GM21515 (cell line): Measurements from ENCODE around the gene TRAFD1.
A peak's percentile ranks its signal among the peaks of the same experiment; 100 is the strongest.
"Not testable (repeated sequence)": the region's sequence is repeated elsewhere in the genome, so short reads cannot be mapped to it uniquely, and the experiment has no call there.

Source experiments
- ATAC-seq: cut with Tn5 transposase; IDR thresholded peaks from one replicate; pipeline ENCODE4 v1.9.1; 2021; ENCODE audit not compliant: unreplicated experiment

TRAFD1 gene

DNA sequence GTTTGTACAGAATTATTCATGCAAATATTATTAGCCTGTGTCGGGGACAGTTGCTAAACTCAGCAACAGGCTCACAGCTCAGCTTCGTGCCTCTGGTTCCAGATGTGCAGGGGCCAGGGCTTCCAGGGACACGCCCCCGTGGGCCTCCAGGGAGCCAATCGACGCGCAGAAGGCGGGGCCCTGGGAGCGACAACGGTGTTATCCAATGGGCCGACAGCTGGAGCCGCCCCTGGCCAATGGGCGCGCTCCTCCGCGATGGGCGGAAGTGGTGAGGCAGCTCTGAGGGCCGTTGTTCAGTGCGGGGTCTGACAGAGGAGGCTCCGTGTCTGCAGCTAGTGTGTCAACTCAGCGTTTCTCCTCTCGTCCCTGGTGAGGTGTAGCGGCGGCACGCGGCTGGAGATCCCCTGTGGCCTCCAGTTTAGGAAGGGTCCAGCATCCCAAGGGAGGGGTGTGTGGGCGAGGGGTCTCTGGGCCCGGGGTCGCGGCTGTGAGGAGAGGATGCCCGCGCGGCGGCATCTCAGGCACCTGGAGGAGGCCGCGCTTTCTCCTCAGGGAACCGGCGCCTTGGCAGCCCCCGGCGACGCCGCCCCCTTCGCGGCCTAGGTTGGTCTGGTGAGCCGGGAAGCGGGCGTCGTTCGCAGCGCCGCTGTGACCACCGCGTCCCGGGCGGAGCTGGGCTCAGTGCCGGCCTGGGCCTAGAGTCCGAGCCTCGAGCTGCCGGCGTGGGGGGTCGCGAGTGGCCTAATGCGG is at the start of gene TRAFD1:
Gene TRAFD1, plus strand, starts transcription at position 311 of the 750 bp plus-strand sequence. CDS start 4,963 bp downstream, outside the sequence.
- peak; percentile 96 for ATAC-seq

DNA sequence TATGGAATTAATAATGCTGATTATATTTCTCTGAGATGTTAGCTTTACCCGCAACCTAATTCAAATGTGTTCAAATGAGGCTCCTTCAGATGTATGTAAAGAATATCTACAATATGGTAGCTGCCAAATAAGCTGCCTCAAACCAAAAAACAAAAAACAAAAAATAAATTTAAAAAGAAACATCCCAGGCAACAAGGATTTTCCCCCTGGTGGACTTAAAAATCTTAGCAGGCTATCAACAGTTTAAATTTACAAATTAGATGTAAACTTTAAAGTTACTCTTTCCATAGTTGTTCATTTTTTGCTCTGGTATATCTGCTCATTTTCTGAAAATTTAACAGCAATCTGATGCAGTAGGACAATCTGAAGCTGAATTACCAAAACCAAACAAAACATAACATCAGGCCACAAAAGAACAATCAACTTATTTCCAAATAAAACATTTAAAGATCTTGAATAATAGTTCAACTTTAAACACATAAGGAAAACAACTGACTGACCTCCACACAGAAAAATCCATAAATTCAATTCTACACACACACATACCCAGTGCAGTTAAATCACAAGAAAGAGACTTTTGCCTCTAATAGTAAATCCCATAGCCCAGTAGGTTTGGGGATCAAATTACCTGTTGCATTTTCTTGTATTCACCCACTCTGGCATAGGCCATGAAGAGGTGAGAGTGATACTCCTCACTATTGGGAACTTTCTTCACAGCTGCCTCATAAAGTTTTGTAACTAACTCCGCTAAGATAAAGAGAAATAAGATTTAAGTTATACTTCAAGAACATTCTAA is 38.1 kb upstream of the TRAFD1 start:
- ATAC-seq, result no peak

DNA sequence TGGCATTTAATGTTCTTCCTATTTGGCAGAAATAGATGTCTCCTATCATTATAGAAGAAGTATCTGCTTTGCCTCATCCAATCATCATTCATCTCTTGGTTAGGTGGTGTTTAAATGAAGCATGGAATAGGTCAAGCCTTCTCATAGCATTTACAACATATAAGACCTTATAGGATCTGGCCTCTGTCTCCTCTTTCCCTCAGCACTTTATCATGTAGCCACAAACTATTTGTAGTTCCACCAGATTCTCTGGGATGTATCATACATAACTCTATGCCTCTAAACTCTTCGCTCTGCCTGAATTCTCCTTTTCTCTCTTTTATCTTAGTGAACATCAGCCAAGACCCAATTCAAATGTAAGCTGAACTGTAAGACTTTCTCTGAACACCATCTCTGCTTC is 37.5 kb upstream of the TRAFD1 start:
- ATAC-seq, result no peak

GRCh38 chr12:112091563-112091962 is 33.8 kb upstream of the TRAFD1 start:
- no peak for ATAC-seq

DNA sequence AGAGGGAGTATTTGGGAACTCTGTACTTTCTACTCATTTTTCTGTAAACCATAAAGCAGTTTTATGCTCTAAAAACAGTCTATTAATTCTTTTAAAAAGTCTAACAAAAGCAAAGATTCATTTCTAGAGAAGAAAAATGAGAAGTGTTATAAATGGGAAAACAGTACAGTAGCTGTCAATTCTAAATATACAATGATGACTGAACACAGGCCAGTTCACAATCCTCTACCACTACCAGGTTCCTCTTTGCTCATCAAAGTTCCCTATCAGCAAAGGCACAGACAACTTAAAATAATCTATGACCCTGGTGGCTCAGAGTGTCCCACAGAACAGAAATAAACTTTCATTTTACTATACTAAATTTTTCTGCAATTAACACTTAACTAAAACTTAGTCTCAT is 29.3 kb upstream of the TRAFD1 start:
- no peak for ATAC-seq

GRCh38 chr12:112096667-112097066 is 28.7 kb upstream of the TRAFD1 start:
- ATAC-seq, result no peak

DNA sequence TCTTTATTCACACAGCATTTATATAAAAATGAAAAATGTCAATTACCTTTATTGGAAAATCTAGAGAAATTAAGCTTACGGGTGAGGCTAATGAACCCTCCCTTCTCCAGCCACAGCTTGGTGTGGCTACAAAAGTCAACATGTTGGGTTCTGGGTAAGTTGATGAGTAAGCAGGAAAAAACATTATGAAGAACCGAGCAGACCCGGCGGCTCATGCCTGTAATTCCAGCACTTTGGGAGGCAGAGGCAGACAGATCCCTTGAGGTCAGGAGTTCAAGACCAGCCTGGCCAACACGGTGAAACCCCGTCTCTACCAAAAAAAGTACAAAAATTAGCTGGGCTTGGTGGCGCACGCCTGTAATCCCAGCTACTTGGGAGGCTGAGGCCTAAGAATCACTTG is 27.7 kb upstream of the TRAFD1 start:
- no peak for ATAC-seq

DNA sequence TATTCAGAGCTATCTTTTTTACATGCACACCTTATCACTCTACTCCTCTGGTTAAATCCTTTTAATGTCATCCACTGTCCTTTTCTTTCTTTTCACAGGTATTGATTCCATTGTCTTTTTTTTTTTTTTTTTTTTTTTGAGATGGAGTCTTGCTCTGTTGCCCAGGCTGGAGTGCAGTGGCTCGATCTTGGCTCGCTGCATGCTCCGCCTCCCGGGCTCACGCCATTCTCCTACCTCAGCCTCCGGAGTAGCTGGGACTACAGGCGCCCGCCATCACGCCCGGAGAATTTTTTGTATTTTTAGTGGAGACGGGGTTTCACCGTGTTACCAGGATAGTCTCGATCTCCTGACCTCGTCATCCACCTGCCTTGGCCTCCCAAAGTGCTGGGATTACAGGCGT is 24.9 kb upstream of the TRAFD1 start:
- not testable (repeated sequence) for ATAC-seq

DNA sequence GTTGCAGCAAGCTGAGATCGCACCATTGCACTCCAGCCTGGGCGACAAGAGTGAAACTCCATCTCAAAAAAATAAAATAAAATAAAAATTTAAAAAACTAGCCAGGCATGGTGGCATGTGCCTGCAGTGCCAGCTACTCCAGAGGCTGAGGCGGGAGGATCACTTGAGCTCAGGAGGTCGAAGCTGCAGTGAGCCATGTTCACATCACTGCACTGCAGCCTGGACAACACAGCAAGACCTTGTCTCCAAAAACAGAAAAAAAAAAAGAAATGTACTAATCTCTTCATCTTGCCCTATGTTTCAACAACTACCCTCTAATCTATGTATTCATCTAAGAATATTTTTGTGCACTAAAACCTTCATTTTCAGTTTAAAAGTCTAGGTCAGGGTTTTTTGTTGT is 23.2 kb upstream of the TRAFD1 start:
- no peak for ATAC-seq

GRCh38 chr12:112102746-112103145 is 22.6 kb upstream of the TRAFD1 start:
- ATAC-seq, result not testable (repeated sequence)

DNA sequence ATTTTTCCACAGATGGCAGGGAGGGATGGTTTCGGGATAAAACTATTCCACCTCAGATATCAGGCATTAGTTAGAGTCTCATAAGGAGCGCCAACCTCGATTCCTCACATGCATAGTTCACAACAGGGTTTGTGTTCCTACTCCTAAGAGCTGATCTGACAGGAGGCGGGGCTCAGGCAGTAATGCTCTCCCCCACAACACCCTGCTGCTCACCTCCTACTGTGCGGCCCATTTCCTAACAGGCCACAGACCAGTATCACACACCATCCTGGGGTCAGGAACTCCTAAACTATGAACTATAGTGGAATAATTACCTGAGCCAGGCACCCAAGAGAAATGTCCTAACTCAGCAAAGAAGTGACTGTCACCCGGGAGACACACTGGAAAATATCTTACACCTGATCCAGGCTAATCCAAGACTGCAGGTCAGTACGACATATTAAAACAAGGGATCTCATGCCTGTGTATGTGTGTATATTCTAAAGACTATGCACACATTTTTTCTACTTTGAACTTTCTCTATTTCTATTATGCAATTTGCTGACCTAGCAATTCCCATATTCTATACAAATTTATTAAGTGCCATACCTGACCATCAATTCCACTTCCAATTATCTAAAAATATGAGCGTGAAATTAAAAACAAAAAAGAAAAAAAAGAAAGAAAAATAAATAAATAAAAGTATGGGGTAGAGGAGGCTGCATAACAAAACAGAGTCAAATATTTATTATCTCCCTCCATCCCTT is 21.4 kb upstream of the TRAFD1 start:
- no peak for ATAC-seq

DNA sequence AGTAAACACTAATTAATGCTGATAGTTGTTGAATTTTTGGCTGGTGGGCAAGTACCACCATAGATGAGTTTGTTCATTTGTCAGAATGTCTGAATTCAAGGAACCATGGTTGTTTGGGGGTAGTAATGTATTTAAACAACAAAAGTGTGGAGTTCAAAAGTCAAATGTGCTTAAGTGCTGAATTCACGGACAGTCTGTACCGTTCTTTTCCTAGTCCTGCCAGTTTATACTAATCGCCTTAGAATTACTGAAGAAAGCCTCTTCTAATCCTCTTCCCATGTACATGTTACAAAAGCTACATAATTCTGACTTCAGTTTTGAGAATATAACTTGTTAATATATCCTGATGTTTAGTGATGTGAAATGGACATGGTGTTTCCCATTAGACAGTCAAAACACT is 19.5 kb upstream of the TRAFD1 start:
- no peak for ATAC-seq

GRCh38 chr12:112107306-112108201 is 17.8 kb upstream of the TRAFD1 start:
- ATAC-seq, result peak; percentile 13

GRCh38 chr12:112108202-112109079 is 16.9 kb upstream of the TRAFD1 start, which contains the start of gene NAA25:
Gene NAA25 (minus strand): TSS chr12:112108783. CDS start chr12:112108773, 10 bp downstream.
- ATAC-seq, result peak; percentile 44

DNA sequence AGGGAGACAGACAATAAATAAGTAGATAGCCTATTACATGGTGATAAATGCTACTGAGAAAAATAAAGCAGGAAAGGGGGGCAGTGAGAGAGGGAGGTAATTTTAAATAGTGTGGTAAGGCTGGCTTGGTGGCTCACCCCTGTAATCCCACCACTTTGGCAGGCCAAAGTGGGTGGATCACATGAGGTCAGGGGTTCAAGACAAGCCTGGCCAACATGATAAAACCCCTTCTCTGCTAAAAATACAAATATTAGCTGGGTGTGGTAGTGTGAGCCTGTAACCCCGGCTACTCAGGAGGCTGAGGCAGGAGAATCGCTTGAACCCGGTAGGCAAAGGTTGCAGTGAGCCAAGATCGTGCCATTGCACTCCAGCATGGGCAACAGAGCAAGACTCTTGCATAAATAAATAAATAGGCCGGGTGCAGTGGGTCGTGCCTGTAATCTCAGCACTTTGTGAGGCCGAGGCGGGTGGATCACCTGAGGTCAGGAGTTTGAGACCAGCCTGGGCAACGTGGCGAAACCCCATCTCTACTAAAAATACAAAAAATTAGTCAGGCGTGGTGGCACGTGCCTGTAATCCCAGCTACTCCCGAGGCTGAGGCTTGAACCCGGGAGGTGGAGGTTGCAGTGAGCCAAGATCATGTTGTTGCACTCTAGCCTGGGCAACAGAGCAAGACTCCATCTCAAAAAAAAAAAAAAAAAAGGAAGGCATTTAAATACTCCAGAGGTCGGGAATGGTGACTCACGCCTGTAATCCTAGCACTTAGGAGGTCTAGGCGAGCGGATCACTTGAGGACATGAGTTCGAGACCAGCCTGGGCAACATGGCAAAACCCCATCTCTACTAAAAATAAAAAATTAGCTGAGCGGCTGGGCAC is 14.3 kb upstream of the TRAFD1 start:
- ATAC-seq, result not testable (repeated sequence)

DNA sequence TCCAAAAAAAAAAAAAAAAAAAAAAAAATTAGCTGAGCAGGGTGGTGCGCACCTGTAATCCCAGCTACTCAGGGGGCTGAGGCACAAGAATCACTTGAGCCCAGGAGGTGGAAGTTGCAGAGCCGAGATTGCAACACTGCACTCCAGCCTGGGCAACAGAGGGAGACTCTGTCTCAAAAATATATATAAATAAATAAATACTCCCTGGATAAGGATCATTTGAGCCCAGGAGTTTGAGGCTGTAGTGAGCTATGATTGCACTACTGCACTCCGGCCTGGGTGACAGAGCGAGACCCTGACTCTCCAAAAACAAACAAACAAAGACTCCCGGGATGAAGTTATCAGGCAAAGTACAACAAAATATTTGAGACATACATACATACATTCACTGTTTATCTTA is 13.4 kb upstream of the TRAFD1 start:
- no peak for ATAC-seq

DNA sequence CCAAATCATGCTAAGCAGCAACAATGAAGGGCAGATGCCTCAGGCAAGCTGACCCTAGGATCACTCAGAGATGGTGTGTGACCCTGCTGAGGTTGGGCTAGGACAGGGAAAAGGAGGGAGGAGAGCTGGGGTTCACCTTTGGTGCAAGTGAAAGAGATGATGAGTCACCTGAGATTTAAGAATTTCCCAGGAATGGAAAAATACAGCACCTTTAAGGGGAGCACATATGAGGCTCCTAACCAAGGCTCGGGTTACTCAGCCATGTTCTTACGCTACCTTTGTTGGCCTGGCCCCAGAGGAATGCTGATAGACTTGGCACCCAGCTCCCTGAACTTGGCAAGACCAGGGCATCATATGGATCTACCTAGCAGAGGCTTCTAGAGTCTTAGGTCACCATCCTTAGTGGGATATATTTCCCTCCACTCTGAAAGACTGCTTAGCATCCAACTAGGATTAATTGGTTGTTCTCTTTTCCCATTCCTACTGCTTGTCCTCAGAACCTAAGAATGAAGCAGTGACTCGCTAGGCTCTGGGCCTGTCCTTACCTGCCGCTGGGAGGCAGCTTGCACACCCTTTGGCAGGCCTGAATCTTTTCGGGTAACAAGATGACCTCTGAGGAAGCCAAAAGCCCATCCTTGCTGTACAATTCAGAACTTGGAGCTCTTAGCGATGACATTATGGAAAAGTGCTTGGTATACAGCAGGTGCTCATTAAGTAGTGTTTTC is 12.8 kb upstream of the TRAFD1 start:
- ATAC-seq, result no peak
